Nephron progenitor cell (in vitro differentiated cells): Measurements from ENCODE around the gene PTPN3.

Experiments
- DNase-seq: peaks from one replicate; pipeline ENCODE4 v3.0.0; 2021
- H3K27ac Mint-ChIP-seq: 2 replicates; pipeline ENCODE4 v1.8.0; 2021; ENCODE audit warnings: mild to moderate bottlenecking, moderate library complexity, mixed read lengths
- H3K27me3 Mint-ChIP-seq: 2 replicates; pipeline ENCODE4 v1.8.0; 2021; ENCODE audit warnings: mild to moderate bottlenecking, low read depth, mixed read lengths; ENCODE audit not compliant: poor library complexity
- H3K36me3 Mint-ChIP-seq: 2 replicates; pipeline ENCODE4 v1.8.0; 2021; ENCODE audit warnings: low read depth, mixed read lengths
- H3K4me1 Mint-ChIP-seq: 2 replicates; pipeline ENCODE4 v1.8.0; 2021; ENCODE audit warnings: mixed read lengths
- H3K4me3 Mint-ChIP-seq: 2 replicates; pipeline ENCODE4 v1.8.0; 2021; ENCODE audit warnings: mild to moderate bottlenecking, moderate library complexity, mixed read lengths
- H3K9me3 Mint-ChIP-seq: 2 replicates; pipeline ENCODE4 v1.8.0; 2021; ENCODE audit warnings: mild to moderate bottlenecking, moderate library complexity, mixed read lengths
- CTCF ChIP-seq: fragments of 200-600 bp; sonication (generic); IDR thresholded peaks from 2 replicates; pipeline ENCODE4 v1.5.0; 2021; ENCODE audit warnings: antibody characterized with exemption

The PTPN3 gene

GRCh38 chr9:109354190-109354589 is 143.9 kb downstream of the PTPN3 start:
- peaks cover 5% of the 10 kb centered on the region for H3K4me1 Mint-ChIP-seq
- H3K27me3 Mint-ChIP-seq = peaks cover 39% of the 10 kb centered on the region
- no peaks in the 10 kb centered on the region for H3K9me3 Mint-ChIP-seq
- no peak overlapping the region for H3K27ac Mint-ChIP-seq
- no peak overlapping the region for H3K4me3 Mint-ChIP-seq
- no peak for TF ChIP-seq CTCF
- DNase-seq = no peak
- no peaks in the 10 kb centered on the region for H3K36me3 Mint-ChIP-seq

GRCh38 chr9:109351032-109351431 is 147.1 kb downstream of the PTPN3 start:
- peaks cover 53% of the 10 kb centered on the region for H3K27me3 Mint-ChIP-seq
- no peak for DNase-seq
- peaks cover 5% of the 10 kb centered on the region for H3K4me1 Mint-ChIP-seq
- no peak for TF ChIP-seq CTCF
- no peaks in the 10 kb centered on the region for H3K36me3 Mint-ChIP-seq
- no peak overlapping the region for H3K4me3 Mint-ChIP-seq
- no peak overlapping the region for H3K27ac Mint-ChIP-seq
- no peaks in the 10 kb centered on the region for H3K9me3 Mint-ChIP-seq

- no peak overlapping the region for H3K27ac Mint-ChIP-seq
- H3K9me3 Mint-ChIP-seq = no peaks in the 10 kb centered on the region
- peaks cover 2% of the 10 kb centered on the region for H3K4me1 Mint-ChIP-seq
- H3K27me3 Mint-ChIP-seq = peaks cover 45% of the 10 kb centered on the region
- TF ChIP-seq CTCF = no peak
- H3K36me3 Mint-ChIP-seq = no peaks in the 10 kb centered on the region
- no peak overlapping the region for H3K4me3 Mint-ChIP-seq
- no peak for DNase-seq
Measured at GRCh38 chr9:109349421-109349846, 148.7 kb downstream of the PTPN3 start.

GRCh38 chr9:109346904-109347303 is 151.2 kb downstream of the PTPN3 start:
- H3K9me3 Mint-ChIP-seq = no peaks in the 10 kb centered on the region
- peaks cover 37% of the 10 kb centered on the region for H3K27me3 Mint-ChIP-seq
- no peaks in the 10 kb centered on the region for H3K36me3 Mint-ChIP-seq
- no peak overlapping the region for H3K27ac Mint-ChIP-seq
- no peaks in the 10 kb centered on the region for H3K4me1 Mint-ChIP-seq
- no peak for DNase-seq
- no peak for TF ChIP-seq CTCF
- H3K4me3 Mint-ChIP-seq = no peak overlapping the region

GRCh38 chr9:109344866-109345265 is 153.2 kb downstream of the PTPN3 start:
- Mint-ChIP-seq H3K4me1 (no peaks in the 10 kb centered on the region), H3K9me3 (no peaks in the 10 kb centered on the region)

More at GRCh38 chr9:109344866-109345265, 153.2 kb downstream of the PTPN3 start:
- peaks cover 23% of the 10 kb centered on the region for H3K27me3 Mint-ChIP-seq
- no peaks in the 10 kb centered on the region for H3K36me3 Mint-ChIP-seq
- H3K4me3 Mint-ChIP-seq = no peak overlapping the region
- no peak for DNase-seq
- no peak for TF ChIP-seq CTCF
- no peak overlapping the region for H3K27ac Mint-ChIP-seq
